Endothelial cell of umbilical vein (primary cell): ENCODE measurements around the gene ARMH4. TPM values are rescaled to one million over a fixed set of nuclear protein-coding genes. Genes with fewer than 3 reads are reported as not detected.

Experiments
- Bru-seq: library from RNA; stranded (reverse); fragments of 400-500 nt; gene quantifications from one replicate; lab custom pipeline; 2021; lab: Mats Ljungman, UMichigan
- BruChase-seq, 2 experiments: library from RNA; stranded (reverse); fragments of 400-500 nt; gene quantifications; one replicate each; lab custom pipeline; 2021; lab: Mats Ljungman, UMichigan
- BruUV-seq: library from RNA; stranded (reverse); fragments of 400-500 nt; replicated peaks from 2 replicates; lab custom pipeline; 2021; lab: Mats Ljungman, UMichigan
- CTCF ChIA-PET: fragments of 300-600, 350-600 bp; sonication (Branson Sonifier 250); formaldehyde crosslinking; loops from one replicate; lab custom pipeline; 2021; ENCODE audit warnings: antibody characterized with exemption, inconsistent platforms; lab: Charles Lee
- POLR2A ChIA-PET: fragments of 300-600, 350-600 bp; sonication (Branson Sonifier 250); formaldehyde crosslinking; loops from one replicate; lab custom pipeline; 2021; ENCODE audit warnings: antibody characterized with exemption, inconsistent platforms; lab: Charles Lee
- DNase-seq: peaks from one replicate; pipeline ENCODE4 v3.0.0-alpha.2; 2011; ENCODE audit warnings: low read depth, low spot score
- FAIRE-seq: peaks from 2 replicates; lab custom pipeline; 2011; peaks lifted over from hg19 to GRCh38; lab: Jason Lieb, UNC
- H2AFZ ChIP-seq: 2 replicates; pipeline ENCODE4 v1.6.0; 2012; ENCODE audit warnings: low read depth, low read length, control low read depth, inconsistent platforms
- H3K27ac ChIP-seq: 2 replicates; pipeline ENCODE4 v1.5.1; 2011; ENCODE audit warnings: low read depth, mild to moderate bottlenecking, control low read depth, low read length, moderate library complexity; ENCODE audit not compliant: insufficient read depth
- H3K27me3 ChIP-seq, 2 experiments: 2 replicates each; pipeline versions ENCODE4 v1.6.0 to v1.6.1; 2011; ENCODE audit warnings: low read length in 2 of 2, mixed read lengths in 1 of 2; ENCODE audit not compliant: control insufficient read depth in 2 of 2, insufficient read depth in 2 of 2
- H3K36me3 ChIP-seq, 2 experiments: 2 replicates in 1 of 2; 3 replicates in 1 of 2; pipeline ENCODE4 v1.5.1; 2011; ENCODE audit warnings: low read length in 2 of 2, mild to moderate bottlenecking in 1 of 2, moderate library complexity in 1 of 2; ENCODE audit not compliant: control insufficient read depth in 2 of 2, insufficient read depth in 2 of 2; ENCODE audit errors: extremely low read depth in 1 of 2
- H3K4me1 ChIP-seq: 3 replicates; pipeline ENCODE4 v1.5.1; 2011; ENCODE audit warnings: mild to moderate bottlenecking, low read length; ENCODE audit not compliant: control insufficient read depth, insufficient read depth; ENCODE audit errors: extremely low read depth
- H3K4me2 ChIP-seq: 2 replicates; pipeline ENCODE4 v1.6.1; 2011; ENCODE audit warnings: low read length, control low read depth, mixed read lengths; ENCODE audit not compliant: insufficient read depth
- H3K4me3 ChIP-seq, 3 experiments: fragments of 200-600 bp in 1 of 3; sonication (generic), shearing (Covaris generic) in 1 of 3; replicated peaks in 1 of 3; 2 replicates each; pipeline ENCODE4 v1.5.1; 2011 to 2016; ENCODE audit warnings: control low read depth in 3 of 3, low read length in 3 of 3, mild to moderate bottlenecking in 2 of 3, inconsistent platforms in 1 of 3, low read depth in 1 of 3, moderate library complexity in 1 of 3; ENCODE audit not compliant: insufficient read depth in 1 of 3
- H3K79me2 ChIP-seq: 2 replicates; pipeline ENCODE4 v1.6.0; 2012; ENCODE audit warnings: low read length, inconsistent platforms; ENCODE audit not compliant: control insufficient read depth, insufficient read depth
- H3K9ac ChIP-seq: replicated peaks from 2 replicates; pipeline ENCODE3; 2011; ENCODE audit warnings: low read length, control low read depth; ENCODE audit not compliant: insufficient read depth; ENCODE audit errors: extremely low read depth
- H3K9me1 ChIP-seq: replicated peaks from 3 replicates; pipeline ENCODE4 v1.6.0; 2011; ENCODE audit warnings: mild to moderate bottlenecking, low read length; ENCODE audit not compliant: control insufficient read depth, insufficient read depth; ENCODE audit errors: extremely low read depth
- H3K9me3 ChIP-seq: replicated peaks from 2 replicates; pipeline ENCODE4 v1.5.1; 2012; ENCODE audit warnings: low read length, inconsistent platforms; ENCODE audit not compliant: control insufficient read depth, insufficient read depth
- H4K20me1 ChIP-seq: replicated peaks from 2 replicates; pipeline ENCODE3; 2011; ENCODE audit warnings: mild to moderate bottlenecking, low read length; ENCODE audit not compliant: control insufficient read depth, insufficient read depth; ENCODE audit errors: extremely low read depth
- EZH2 ChIP-seq: IDR thresholded peaks from 2 replicates; pipeline ENCODE4 v1.6.1; 2012; ENCODE audit warnings: borderline replicate concordance, low read depth, mild to moderate bottlenecking, moderate library complexity, low read length, inconsistent platforms; ENCODE audit not compliant: severe bottlenecking
- POLR2AphosphoS5 ChIP-seq: IDR thresholded peaks from 2 replicates; pipeline ENCODE4 v1.6.1; 2012; ENCODE audit warnings: low read depth, mild to moderate bottlenecking, control low read depth, low read length, moderate library complexity; ENCODE audit not compliant: insufficient read depth
- dilution Hi-C: fragments of 300-500 bp; cut with MboI; formaldehyde crosslinking; loops from one replicate; pipeline ENCODE4 v1.15.0; 2019; ENCODE audit warnings: low sequenced_read_pairs; ENCODE audit not compliant: extremely low pct_ligation_motif_present
- intact Hi-C: fragments of 100-400 bp; cut with micrococcal nuclease; formaldehyde crosslinking; loops from one replicate; pipeline ENCODE4 v1.10.0; 2022
- long read RNA-seq: library from polyadenylated mRNA; stranded (forward); transcript quantifications from one replicate; pipeline ENCODE4 v2.0.0, GENCODE V29; 2021
- polyA minus RNA-seq, 3 experiments: library from RNA; depleted of rRNA, polyadenylated mRNA; stranded (reverse); fragments of >200 nt; gene quantifications; 1 replicate in 1 of 3; 2 replicates in 2 of 3; pipeline ENCODE4 v1.2.3, GENCODE V29; 2011
- polyA plus RNA-seq, 4 experiments: library from polyadenylated mRNA; depleted of rRNA in 3 of 4; stranded (reverse) in 3 of 4; unstranded in 1 of 4; fragments of >200 nt; gene quantifications; 2 replicates each; pipeline versions ENCODE4 v1.2.1 to v1.2.3, GENCODE V29; 2011 to 2012; ENCODE audit warnings: missing spikeins in 1 of 4
- total RNA-seq: library from RNA; stranded (reverse); gene quantifications from 2 replicates; pipeline ENCODE4 v1.2.3, GENCODE V29; 2021
- TF ChIP-seq, protein P1 (sequence below), 2 donors: IDR thresholded peaks; 1 replicate in 1 of 2; 2 replicates in 1 of 2; pipeline ENCODE4 v1.5.1; 2011; ENCODE audit warnings: low read length in 2 of 2, mild to moderate bottlenecking in 2 of 2, moderate library complexity in 2 of 2, control low read depth in 1 of 2, inconsistent platforms in 1 of 2, low read depth in 1 of 2; ENCODE audit not compliant: insufficient read depth in 1 of 2; ENCODE audit errors: extremely low read depth in 1 of 2

Gene ARMH4, protein sequence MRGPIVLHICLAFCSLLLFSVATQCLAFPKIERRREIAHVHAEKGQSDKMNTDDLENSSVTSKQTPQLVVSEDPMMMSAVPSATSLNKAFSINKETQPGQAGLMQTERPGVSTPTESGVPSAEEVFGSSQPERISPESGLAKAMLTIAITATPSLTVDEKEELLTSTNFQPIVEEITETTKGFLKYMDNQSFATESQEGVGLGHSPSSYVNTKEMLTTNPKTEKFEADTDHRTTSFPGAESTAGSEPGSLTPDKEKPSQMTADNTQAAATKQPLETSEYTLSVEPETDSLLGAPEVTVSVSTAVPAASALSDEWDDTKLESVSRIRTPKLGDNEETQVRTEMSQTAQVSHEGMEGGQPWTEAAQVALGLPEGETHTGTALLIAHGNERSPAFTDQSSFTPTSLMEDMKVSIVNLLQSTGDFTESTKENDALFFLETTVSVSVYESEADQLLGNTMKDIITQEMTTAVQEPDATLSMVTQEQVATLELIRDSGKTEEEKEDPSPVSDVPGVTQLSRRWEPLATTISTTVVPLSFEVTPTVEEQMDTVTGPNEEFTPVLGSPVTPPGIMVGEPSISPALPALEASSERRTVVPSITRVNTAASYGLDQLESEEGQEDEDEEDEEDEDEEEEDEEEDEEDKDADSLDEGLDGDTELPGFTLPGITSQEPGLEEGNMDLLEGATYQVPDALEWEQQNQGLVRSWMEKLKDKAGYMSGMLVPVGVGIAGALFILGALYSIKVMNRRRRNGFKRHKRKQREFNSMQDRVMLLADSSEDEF
- total RNA-seq (2.3 and 3.0 TPM in 2 replicates), polyA plus RNA-seq (1.1 TPM in 2 replicates), polyA minus RNA-seq (11.2 and 37.0 TPM in 2 replicates), Bru-seq, nascent RNA (percentile 29 among the genes with signal in this experiment), BruChase-seq, experiment 1, labeled RNA remaining after a 6-hour chase (percentile 27 among the genes with signal in this experiment), BruChase-seq, experiment 2, labeled RNA remaining after a 2-hour chase (percentile 28 among the genes with signal in this experiment)
- polyA plus RNA-seq (2011; cell fraction: cytosol; rRNA removed), result 1.4 and 1.5 TPM in 2 replicates
- 0.83 and 1.3 TPM in 2 replicates for polyA plus RNA-seq (2011; cell fraction: nucleus; rRNA removed)
- 1.6 and 1.7 TPM in 2 replicates for polyA plus RNA-seq (2012)
- polyA minus RNA-seq (2011; cell fraction: cytosol; rRNA and poly(A)+ RNA removed), result not detected
- polyA minus RNA-seq (2011; cell fraction: nucleus; rRNA and poly(A)+ RNA removed), result 9.7 and 32.0 TPM in 2 replicates
- long read RNA-seq, full-length matches to known transcripts, result 4 of 21 reads
- long read RNA-seq, partial matches to known transcripts, result 1 of 21 reads
- long read RNA-seq, other reads (novel, unspliced or antisense), result 16 of 21 reads

DNA sequence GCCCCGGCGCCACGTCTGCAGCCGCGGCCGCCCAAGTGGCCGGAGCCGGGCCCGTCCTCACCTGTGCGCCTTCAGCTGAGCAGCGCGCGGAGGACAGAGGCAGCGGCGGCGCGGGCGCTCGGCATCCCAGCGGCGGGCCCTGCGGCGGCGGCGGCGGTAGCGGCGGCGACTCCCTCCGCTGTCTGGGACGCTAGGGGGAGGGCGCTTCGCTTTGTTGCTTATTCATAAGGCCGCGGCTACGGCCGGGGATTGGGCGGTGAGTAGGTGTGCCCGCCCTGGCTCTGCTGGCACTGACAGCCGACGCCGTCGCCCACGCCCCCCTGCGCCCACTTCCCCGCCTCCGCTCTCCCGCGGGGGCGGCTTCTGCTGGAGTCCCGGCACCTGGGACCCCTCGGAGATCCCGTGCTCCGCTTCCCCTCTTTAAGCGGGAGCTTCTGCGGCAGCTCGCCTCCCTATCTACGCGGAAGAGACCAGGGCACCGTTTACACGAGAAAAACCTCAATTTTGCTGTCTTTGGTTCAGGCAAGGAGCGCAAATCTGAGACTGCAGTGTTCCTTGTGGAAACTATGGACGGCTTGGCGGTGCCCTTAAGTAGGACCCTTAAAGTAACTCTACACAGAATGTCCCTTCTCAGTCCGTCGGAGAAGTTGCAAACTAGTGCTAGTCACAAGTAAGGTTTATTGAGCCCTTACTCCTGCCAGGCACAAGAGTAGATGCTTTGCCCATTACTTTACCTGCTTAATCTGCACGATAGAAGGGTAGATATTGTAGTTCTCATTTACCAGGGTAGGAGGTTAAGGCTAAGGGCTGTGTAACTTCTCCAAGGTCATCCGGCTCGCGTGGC is at the start of gene ARMH4:
Gene ARMH4 (minus strand): TSS at position 200 of the 844 bp plus-strand sequence. CDS start 12,855 bp downstream, outside the sequence.
- TF ChIP-seq, protein P1, sequence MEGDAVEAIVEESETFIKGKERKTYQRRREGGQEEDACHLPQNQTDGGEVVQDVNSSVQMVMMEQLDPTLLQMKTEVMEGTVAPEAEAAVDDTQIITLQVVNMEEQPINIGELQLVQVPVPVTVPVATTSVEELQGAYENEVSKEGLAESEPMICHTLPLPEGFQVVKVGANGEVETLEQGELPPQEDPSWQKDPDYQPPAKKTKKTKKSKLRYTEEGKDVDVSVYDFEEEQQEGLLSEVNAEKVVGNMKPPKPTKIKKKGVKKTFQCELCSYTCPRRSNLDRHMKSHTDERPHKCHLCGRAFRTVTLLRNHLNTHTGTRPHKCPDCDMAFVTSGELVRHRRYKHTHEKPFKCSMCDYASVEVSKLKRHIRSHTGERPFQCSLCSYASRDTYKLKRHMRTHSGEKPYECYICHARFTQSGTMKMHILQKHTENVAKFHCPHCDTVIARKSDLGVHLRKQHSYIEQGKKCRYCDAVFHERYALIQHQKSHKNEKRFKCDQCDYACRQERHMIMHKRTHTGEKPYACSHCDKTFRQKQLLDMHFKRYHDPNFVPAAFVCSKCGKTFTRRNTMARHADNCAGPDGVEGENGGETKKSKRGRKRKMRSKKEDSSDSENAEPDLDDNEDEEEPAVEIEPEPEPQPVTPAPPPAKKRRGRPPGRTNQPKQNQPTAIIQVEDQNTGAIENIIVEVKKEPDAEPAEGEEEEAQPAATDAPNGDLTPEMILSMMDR (IDR thresholded peaks at IDR 0.05; ENCODE audit: extremely low read depth in 1 of 2, insufficient read depth in 1 of 2, low read depth in 1 of 2, low read length in 2 of 2), result peak in 1 of 2 donors; percentile 11
- TF ChIP-seq POLR2AphosphoS5, result no peak
- TF ChIP-seq EZH2, result no peak
- H2AFZ ChIP-seq, result peak within 1 kb of the TSS; percentile 88
- intact Hi-C loops, result loop anchor here (1.0 to 5.0 kb wide), 2 partner anchors 45 to 48 kb away; partner anchors contain the start of gene ACTR10
- H3K4me3 ChIP-seq, result peak within 1 kb of the TSS; percentile 51 to 58 (median 56)
- POLR2A ChIA-PET, result no interaction called here
- CTCF ChIA-PET, result no interaction called here
- H3K9me3 ChIP-seq, result no peaks in the 10 kb centered on the region
- dilution Hi-C loops, result no loop called here
- peaks cover 26 to 42% of the 10 kb centered on the region in 2 experiments for H3K27me3 ChIP-seq
- H3K79me2 ChIP-seq, result no peaks in the 10 kb centered on the region
- FAIRE-seq (peak; percentile 77), DNase-seq (peak; percentile 81)
- H4K20me1 ChIP-seq, result no peaks in the 10 kb centered on the region
- peak within 1 kb of the TSS; percentile 93 for H3K4me2 ChIP-seq
- peaks cover 10% of the 10 kb centered on the region for H3K4me1 ChIP-seq
- H3K9ac ChIP-seq, result no peak within 1 kb of the TSS
- H3K36me3 ChIP-seq, result no peaks in the 10 kb centered on the region
- H3K9me1 ChIP-seq, result no peaks in the 10 kb centered on the region
- BruUV-seq, result no TSS peak
- H3K27ac ChIP-seq, result no peak within 1 kb of the TSS
